ENCODE data around the gene HCFC2.

DNA sequence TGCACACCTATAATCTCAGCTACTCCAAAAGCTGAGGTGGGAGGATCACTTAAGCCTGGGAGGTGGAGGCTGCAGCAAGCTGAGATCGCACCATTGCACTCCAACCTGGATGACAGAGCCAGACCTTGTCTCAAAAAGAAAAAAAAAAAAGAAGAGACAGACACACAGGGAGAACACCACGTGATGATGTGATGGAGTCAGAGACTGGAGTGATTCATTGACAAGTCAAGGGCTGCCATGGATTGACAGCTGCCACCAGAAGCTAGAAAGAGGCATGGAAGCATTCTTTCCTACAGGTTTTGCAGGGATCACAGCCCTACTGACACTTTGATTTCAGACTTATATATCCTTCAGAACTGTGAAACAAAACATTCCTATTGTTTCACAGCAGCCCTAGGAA, 3.5 kb upstream of the HCFC2 start:
- no peak for TF ChIP-seq CTCF (optimal IDR thresholded peaks at IDR 0.05 in 1 of 3, IDR thresholded peaks at IDR 0.05 in 1 of 3, conservative IDR thresholded peaks at IDR 0.05 in 1 of 3; ENCODE audit: extremely low read depth in 1 of 3, insufficient read depth in 2 of 3, low read length in 3 of 3)
- TF ChIP-seq EZH2 (IDR thresholded peaks at IDR 0.05; ENCODE audit: low read length) = no peak

All from keratinocyte (primary cell).